ENCODE data around the gene B4GALT2.

The B4GALT2 gene

DNA sequence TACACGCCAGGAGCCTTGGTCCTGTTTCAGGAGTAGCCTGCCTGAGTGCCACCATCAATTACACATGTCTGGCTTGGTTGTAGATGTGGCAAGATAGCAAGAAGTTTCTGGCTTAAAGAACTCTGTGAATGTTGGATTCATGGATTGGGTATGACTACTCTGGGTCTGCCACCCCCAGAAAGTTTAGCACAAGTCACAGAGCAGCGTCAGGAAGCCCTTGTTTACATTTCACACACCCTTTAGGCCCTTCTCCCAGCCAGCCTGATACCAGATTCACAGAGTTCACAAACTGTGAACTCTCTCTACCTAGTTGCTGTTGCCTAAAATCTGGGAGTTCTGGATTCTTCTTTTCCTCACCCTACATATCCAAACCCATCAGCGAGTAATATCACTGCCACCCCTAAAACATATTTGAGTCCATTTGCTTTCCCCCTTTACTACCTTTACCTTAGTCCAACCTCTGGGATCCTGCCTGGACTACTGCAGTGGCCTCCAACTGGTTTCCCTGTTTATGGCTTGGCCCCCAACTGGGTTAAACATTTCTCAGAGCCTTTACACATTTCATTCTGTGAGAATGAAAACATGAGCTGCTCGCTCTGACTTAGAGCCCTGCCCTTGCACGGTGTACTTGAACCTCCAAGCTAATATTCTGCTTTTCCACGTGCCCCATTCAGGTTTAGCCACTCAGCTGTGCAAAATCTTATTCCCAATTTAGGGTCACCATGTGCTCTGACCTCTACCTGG is 8.3 kb downstream of the B4GALT2 start:
- no peak for DNase-seq

DNA sequence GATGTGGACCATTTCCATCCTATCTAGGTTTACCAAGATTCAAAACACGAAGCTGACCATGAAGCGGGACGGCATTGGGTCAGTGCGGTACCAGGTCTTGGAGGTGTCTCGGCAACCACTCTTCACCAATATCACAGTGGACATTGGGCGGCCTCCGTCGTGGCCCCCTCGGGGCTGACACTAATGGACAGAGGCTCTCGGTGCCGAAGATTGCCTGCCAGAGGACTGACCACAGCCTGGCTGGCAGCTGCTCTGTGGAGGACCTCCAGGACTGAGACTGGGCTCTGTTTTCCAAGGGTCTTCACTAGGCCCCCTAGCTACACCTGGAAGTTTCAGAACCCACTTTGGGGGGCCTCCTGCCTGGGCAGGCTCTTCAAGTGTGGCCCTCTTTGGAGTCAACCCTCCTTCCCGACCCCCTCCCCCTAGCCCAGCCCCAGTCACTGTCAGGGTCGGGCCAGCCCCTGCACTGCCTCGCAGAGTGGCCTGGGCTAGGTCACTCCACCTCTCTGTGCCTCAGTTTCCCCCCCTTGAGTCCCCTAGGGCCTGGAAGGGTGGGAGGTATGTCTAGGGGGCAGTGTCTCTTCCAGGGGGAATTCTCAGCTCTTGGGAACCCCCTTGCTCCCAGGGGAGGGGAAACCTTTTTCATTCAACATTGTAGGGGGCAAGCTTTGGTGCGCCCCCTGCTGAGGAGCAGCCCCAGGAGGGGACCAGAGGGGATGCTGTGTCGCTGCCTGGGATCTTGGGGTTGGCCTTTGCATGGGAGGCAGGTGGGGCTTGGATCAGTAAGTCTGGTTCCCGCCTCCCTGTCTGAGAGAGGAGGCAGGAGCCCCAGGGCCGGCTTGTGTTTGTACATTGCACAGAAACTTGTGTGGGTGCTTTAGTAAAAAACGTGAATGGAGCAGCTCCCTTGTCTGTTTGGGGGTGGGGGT is 11.5 kb downstream of the B4GALT2 start:
- peak; percentile 75 for DNase-seq

DNA sequence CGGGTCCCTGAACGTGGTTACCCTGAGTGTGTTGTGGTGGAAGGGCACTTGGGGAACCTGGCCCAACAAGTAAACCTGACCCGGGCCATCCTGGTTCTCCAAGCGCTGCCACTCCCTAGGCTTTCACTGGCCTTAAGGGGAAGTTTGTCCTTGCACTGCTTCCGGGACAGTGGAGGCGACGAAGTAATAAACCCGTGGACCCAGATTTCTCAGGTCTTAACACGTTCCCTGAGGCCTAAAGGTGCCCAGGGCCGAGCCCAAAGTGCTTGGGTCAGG is 12.1 kb downstream of the B4GALT2 start:
- no peak for DNase-seq

DNA sequence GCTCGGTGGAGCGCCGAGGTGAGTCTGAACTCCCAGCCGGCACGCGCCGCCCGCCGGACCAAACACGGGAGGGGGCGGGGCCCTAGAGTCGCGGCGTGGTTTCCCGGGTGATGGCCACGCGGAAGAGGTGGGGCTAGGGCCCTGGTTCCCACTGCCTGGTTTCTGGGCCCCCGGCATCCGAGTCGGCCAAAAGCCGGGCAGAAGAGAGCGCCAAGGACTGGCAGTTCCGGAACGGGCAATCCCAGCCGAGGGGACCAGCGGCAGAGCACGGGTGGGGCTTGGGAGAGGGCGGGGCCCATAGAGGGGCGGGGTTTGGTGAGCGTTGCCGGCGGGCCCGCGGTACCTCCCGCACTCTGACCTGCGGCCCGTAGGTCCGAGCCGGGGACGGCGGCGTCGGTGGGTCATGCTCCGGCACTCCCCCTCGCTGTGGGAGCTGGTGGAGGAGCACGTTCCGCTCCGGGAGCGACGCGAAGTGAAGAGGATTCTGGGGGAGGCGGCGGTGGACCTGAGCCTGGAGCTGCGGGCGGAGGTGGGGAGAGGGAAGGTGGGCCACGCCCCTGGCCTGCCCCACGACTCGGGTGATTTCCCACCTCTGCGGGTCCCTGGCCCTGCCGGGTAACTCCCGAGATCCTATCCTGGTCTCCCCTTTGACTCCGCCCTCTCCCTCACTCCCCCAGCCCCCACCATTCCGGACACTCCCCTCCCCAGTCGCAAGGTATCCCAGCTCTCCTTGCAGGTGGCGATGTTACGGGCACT is 12.6 kb downstream of the B4GALT2 start, which contains the start of gene CCDC24:
CCDC24 (plus strand) TSS at position 124 of the 756 bp plus-strand sequence; CDS start at position 404, 280 bp downstream.
- DNase-seq: peak; percentile 95

DNA sequence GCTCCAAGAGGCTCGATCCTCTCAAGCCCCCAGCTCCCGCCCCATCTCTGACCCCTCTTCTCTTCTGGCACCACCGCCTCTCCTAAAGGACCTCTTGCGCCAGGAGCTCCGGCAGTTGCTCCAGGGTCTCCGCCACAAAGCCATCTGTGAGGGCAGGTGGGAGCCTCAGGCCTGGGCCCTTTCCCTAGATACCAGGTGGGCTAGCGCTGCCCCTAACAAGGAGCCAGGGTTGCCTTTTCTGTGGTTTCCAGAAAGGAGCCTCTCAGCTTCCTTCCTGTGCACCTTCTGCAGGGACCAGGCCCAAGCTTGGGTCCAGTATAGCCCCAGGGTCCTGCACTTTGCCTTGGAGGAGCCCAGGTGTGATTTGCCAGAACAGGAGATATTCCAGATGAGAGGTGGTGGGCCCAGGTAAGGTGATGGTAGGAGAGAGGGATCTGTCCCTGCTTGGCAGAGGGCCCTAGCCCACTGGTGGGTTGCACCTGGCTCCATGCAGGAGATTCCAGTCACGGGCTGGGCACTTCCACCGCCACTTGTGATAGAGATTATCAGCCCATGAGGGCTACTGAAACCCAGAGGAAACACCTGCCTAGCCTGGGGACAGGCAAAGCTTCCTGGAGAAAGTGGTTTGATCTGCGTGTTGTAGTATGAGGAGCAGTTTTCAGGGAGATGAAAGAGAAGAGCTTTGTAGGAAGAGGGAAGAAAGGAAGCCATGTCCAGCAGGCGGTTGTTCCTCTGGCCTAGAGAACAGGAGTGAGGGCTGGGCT is 13.4 kb downstream of the B4GALT2 start:
- DNase-seq: peak; percentile 51

DNA sequence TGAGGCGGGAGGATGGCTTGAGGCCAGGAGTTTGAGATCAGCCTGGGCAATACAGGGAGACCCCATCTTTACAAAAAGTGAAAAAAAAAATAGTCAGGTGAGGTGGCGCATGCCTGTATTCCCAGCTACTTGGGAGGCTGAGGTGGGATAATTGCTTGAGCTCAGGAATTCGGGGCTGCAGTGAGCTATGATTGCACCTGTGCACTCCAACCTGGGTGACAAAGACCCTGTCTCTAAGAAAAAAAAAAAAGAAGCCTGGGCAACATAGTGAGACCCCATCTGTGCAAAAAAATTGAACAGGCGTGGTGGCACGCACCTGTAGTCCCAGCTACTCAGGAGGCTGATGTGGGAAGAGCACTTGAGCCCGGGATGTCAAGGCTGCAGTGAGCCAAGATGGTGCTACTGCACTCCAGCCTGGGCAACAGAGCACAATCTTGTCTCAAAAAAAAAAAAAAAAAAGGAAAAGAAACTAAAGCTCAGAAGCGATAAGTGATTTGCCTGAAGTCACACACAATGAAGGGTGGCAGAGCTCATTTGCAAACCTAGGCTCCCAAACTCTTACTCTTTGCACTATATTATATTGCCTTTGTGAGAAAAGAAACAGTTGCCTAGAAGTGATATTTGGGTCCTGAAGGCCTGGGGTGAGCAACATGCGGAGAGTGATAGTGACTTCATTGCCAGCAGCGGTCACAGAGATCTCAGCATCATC is 14.3 kb downstream of the B4GALT2 start:
- no peak for DNase-seq

DNA sequence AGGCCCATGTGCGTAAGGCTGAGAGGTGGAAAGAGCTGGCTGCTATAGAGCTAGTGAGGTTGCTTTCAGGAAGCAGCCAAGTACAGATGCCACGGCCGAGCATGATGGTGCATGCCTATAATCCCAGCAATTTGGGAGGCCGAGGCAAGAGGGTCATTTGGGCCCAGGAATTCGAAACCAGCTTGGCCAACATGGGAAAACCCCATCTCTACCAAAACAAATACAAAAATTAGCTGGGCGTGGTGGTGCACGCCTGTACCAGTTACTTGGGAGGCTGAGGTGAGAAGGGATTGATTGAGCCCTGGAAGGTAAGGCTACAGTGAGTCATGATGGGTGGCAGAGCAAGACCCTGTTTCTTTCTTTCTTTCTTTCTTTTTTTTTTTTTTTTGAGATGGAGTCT is 15.1 kb downstream of the B4GALT2 start:
- DNase-seq: no peak

DNA sequence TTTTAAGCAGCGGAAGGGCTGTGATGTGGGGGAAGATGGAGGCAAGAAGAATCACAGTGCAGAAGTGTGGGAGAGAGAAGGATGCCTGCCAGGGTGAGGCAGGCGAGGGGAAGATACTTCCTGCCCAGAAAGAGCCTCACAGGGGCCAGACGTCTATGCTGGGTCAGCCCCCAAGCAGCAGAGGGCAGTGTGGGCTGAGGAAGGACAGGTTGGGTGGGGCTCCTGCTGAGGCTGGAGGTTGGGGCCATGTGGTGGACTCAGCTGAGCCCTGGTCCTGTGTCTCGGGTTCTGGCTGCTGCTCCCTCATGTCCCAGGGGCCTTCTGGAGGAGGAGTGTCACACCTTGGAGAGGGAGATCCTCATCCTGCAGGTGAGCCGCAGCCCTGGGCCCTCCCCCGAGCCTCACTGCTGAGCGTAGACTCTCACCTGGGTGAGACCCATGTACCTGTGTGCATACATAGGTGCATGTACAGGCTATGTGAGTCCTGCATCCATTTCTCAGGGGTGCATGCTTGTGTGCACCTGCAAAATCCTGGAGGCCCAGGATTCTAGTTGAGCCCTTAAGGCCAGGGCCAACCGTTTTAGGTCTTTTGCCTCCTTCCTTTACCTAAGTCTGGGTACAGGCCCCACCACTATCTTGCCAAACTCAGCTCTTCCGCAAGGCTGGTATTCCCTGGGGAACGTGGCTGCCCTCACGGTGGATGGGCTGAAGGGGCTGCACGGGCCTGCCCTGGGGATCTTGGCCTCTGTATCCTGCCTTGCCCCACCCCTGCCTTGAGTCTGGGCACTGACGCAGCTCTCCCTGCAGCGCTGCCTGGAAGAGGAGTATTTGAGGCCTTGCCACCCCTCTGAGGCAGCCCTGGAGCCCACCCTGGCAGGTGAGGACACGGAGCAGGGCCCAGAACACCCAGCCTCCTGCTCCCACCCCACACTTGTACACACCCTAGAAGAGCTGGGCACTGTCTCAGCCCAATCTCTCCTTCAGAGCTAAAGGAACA is 16.1 kb downstream of the B4GALT2 start:
- peak; percentile 65 for DNase-seq

DNA sequence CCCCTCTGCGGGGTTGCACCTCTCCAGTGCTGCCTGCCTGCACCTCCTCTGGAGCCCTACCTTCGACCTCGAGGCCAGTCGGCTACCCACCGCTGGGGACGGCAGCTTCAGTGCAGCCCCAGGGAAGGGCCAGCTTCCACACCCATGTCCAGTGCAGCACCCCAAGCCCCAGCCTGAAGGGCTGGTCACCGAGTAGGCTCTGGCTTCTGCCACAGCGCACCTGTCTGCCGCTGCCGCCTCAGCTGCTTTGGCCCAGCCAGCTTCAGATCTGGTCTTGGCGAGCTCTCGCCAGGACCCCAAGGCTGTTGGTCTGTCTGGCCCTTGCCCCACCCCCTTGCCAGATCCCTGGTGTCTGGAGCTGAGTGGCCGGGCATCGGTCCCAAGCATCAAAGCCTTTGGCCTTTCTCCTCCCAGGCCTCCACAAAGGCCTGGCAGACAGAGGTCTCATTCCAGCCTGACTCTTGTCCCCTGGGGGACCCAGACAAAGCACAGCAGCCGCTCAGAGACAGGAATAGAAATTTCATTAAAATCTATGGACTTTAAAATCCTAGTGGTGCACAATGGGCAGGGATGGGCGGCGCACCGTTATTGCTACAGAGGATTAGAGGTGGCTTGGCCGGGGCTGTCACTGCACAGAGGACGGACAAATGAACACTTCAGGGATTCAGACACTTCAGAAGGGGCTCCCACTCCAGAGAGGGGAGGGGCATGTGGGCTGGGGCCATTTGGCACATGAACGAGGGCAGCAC is 17.1 kb downstream of the B4GALT2 start:
- no peak for DNase-seq

DNA sequence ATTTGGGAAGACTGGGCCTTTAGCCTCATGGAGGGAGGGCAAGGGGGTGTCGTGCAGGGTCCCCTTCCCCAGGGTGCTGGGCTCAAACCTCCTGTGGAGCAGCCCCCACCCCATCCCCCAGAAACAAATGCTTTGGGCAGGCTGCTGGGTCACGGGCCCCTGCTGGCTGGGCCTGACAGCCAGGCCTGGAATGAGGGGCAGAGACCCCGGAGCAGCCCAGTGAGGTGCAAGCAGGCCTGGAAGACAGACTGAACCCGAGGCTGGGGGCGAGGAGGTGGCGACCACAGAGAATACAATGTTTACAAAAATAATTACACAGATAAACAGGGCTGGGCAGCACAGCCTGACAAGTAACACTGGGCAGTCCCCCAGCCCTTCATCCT is 17.7 kb downstream of the B4GALT2 start:
- no peak for DNase-seq

DNA sequence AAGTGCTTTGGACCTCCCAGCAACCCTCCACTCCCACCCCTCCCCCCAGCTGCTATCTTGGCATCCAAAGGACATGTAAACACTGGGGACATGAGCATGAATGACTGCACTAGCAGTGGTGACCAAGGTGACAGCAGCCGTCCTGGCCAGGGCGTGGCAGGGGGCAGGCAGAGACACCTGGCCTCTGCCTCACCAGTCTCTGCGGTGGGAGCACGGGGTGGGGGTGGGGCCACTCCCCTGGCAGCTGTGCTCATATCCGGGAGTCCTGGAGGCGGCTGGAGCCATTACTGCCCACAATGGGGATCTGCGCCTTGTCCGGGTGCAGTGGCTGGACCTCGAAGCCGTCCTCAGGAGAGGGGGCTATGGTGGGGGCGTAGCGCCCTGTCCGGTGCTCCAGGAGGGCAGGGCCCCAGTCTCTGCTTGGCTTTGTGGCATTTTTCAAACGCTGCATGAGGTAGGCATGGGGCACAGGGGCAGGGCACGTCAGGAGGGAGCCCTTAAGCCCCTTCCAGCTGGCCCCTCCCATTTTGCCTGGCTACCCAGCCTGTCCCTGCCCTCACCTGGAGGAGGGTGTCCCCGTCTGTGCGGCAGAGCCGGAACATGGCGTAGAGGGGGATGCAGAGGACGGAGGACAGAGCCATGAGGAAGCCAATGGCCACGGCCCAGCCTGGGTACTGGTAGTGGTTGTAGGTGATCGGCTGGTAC is 18.4 kb downstream of the B4GALT2 start:
- DNase-seq: peak; percentile 92

DNA sequence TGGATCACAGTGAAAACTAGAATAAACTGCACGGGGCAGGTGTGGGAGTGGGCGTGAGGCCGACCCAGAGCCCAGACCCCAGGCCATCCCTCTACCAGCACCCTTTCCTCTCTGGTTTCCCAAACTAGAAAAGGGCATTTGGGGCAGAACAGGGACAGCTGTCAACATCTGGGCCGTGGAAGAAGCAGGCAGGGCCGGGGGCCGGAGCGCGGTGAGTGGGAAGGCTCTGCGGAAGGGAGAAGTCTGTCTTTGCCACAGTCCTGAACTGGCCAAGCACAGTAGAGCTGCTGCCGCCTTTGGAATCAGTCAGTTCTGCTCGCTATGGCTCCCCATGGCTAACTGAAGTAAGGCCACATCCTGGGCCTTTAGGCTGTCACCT is 19.0 kb downstream of the B4GALT2 start:
- DNase-seq: peak; percentile 41

DNA sequence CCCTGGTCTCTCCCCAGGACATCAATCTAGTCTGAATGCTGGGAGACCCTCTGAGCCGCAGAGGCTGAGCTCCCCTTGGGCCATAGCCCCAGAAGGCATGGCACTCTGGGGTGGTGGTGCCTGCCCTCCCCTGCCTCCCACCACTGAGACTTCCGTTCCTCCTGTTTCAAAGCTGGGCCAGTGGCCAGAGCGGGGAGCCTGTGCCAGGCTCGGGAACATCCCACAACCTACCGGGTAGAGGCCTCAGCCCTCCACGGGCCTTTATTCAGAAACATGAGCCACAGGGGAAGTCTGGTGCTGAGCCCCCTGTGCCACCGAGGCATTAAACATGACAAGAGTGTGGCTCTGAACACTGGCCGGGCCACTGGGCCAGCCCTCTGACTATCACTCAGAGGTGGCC is 20.4 kb downstream of the B4GALT2 start:
- no peak for DNase-seq

DNA sequence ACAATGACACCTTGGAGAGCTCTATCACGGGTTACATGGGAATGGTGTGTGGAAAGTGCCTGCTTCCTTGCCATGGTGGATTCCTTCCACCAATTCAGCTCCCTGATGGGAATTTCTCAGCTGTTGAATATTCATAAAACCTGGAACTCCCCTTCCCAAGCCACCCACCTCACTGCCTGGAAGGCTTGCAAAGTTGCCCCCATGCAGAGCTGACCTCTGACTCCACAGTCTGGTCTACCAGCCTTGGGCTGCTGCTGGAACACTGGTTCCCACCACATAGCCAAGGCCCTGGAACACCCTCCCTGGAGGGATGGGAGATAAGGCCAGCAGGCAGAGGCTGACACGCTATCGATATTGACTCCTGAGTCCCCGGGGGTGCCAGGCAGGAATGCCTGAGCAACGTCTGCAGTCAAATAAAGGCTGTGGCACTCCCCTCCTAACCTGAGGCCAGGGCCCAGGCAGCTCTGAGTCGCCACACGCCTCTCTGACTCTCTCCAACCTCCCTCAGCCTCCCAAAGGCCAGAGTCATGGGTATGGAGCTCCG is 21.2 kb downstream of the B4GALT2 start:
- DNase-seq: no peak

DNA sequence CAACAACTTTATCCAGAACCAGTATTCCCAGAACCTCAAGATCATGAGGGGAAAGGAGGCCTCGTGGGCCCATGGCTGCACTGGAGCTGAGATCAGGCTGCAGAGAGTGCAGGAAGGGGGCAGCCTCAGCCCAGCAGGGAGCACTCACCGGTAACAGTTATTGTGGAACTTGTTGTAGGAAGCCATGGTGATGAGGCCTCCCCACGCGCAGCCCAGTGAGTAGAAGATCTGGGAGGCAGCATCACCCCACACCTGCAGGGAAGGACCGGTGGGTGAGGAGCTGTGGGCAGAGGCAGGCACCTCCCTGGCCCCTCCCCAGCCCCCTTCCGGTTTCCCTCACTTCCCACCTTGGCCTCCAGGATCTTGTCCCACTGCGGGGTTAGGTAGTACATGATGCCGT is 23.2 kb downstream of the B4GALT2 start:
- no peak for DNase-seq

DNA sequence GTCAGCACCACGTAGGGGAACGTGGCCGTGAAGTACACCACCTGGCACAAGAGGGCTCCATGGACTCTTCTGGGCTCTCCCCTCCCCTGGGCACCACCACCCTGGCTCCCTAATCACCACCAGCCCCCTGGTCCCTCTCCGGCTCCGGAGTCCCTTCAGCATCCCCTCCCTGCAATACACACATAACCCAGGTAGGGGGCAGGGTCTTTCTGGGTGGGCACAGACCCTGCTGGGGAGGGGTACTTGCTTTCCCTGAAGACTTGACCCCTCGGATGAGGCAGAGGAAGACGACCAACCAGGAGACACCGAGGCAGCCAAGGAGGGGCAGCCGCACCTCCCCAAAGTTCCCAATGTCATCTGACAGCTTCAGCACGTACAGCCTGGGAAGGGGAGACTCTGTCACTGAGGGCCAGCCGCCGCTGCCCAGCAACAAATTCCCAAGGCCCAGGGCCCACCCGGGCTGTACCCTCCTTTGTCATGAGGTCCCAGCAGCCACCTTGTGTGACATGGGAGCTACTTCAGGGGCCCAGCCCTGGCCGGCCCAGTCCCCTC is 23.7 kb downstream of the B4GALT2 start:
- no peak for DNase-seq

DNA sequence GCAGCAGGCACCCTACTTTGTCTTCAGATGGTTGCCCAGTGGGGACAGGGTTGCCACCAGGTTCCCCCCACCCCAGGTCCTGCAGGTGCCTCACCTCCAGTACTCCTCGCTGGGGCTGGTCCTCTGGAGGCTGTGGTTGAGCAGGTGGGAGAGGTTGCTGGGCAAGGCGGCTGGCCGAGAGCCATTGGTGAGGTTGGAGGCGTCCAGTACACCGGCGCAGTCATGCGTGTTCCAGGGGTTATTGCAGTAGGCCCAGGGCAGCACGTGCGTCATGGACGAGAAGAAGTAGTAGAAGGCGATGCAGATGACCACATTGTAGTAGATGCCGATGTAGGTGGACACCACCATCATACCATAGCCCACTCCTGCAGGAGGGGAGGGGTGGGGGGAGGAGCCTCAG is 29.2 kb downstream of the B4GALT2 start:
- no peak for DNase-seq

DNA sequence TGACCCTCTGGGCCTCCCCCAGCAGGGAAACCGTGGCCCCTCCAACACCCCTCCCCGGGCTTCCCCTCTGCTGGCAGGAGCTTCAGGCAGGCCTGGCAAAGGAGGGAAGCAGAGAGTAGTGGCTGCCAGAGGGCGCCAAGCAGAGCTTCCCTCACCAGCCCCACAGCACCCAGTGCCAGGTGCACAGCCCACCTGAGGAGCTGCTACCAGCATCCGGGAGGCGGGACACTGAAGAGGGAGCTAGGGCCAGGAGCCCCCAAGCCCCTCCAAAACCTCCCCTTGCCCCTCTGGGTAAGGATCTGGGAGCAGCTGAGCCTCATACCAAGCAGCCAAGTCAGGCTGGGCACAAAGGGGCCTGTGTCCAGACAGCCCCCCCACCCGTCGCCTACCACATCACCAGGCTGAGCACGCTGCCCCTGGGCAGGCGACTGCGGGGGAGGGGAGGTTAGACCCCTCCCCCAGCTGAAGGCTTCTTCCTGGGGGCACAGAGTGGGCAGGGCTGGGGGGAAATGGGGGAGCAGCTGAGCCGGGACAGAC is 32.0 kb downstream of the B4GALT2 start:
- DNase-seq: no peak

DNA sequence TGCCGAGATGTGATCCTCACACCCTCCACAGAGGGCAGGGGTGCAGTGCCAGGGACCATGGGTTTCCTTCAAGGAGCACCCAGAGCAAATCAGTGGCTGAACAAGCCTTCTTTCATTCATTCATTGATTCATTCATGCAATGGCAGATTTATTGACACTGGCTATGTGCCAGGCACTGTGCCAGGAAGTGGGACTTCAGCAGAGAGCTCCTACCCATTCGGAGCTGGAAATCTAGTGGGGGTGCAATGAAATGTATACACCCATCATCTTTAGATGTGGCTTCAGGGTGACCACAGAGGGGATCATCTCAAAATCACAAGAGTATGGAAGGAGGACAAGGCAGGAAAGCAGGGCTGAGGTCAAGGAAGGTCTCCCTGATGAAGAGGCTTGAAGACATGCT is 33.4 kb downstream of the B4GALT2 start:
- no peak for DNase-seq

Data from DMS53 (cell line).